Liver (tissue), 9 donors: ENCODE data around the gene ZNF776. TPM values are rescaled to one million over a fixed set of nuclear protein-coding genes. Genes with fewer than 3 reads are reported as not detected.

ENCODE experiments used
- DNase-seq: peaks from one replicate; pipeline ENCODE4 v3.0.0-alpha.2; 2017; ENCODE audit warnings: low spot score
- H3K27ac ChIP-seq, 2 donors: one replicate each; pipeline ENCODE4 v1.7.0; 2013; ENCODE audit warnings: inconsistent platforms in 2 of 2, low read length in 2 of 2, control low read depth in 1 of 2, low read depth in 1 of 2, mild to moderate bottlenecking in 1 of 2
- H3K27me3 ChIP-seq, 4 donors: one replicate each; pipeline versions ENCODE4 v1.6.1 to v1.7.0; 2013; ENCODE audit warnings: low read length in 3 of 4, inconsistent platforms in 1 of 4, mild to moderate bottlenecking in 1 of 4, moderate library complexity in 1 of 4; ENCODE audit not compliant: control insufficient read depth in 4 of 4, insufficient read depth in 4 of 4
- H3K36me3 ChIP-seq, 4 donors: one replicate each; pipeline versions ENCODE4 v1.6.1 to v1.7.0; 2013; ENCODE audit warnings: low read length in 3 of 4, mild to moderate bottlenecking in 3 of 4, low read depth in 1 of 4, moderate library complexity in 1 of 4; ENCODE audit not compliant: control insufficient read depth in 4 of 4, insufficient read depth in 3 of 4
- H3K4me1 ChIP-seq, 4 donors: one replicate each; pipeline versions ENCODE4 v1.6.1 to v1.7.0; 2013; ENCODE audit warnings: low read length in 3 of 4, mild to moderate bottlenecking in 3 of 4, moderate library complexity in 1 of 4; ENCODE audit not compliant: control insufficient read depth in 4 of 4, insufficient read depth in 4 of 4
- H3K4me3 ChIP-seq, 3 donors: one replicate each; pipeline versions ENCODE4 v1.6.1 to v1.7.0; 2013; ENCODE audit warnings: low read length in 3 of 3, control low read depth in 1 of 3, low read depth in 1 of 3, mild to moderate bottlenecking in 1 of 3
- H3K9ac ChIP-seq, 2 donors: one replicate each; pipeline ENCODE4 v1.7.0; 2013; ENCODE audit warnings: low read length in 2 of 2, mild to moderate bottlenecking in 2 of 2, moderate library complexity in 2 of 2, control low read depth in 1 of 2, low read depth in 1 of 2
- H3K9me3 ChIP-seq, 4 donors: one replicate each; pipeline versions ENCODE4 v1.6.1 to v1.7.0; 2013; ENCODE audit warnings: low read length in 3 of 4; ENCODE audit not compliant: control insufficient read depth in 4 of 4
- CTCF ChIP-seq: fragments of 150-350 bp; IDR thresholded peaks from 2 replicates; pipeline ENCODE4 v1.5.1; 2017; ENCODE audit warnings: improper control_type of control experiment, low read depth, low read length; ENCODE audit not compliant: missing input control
- EGR1 ChIP-seq, 2 donors: IDR thresholded peaks; 2 replicates each; pipeline ENCODE4 v1.6.1; 2016 to 2018; ENCODE audit warnings: antibody characterized with exemption in 2 of 2, low read depth in 2 of 2
- FOXA1 ChIP-seq: IDR thresholded peaks from 2 replicates; pipeline ENCODE4 v1.6.1; 2016; ENCODE audit warnings: antibody characterized with exemption
- FOXA2 ChIP-seq: IDR thresholded peaks from 2 replicates; pipeline ENCODE4 v1.6.1; 2016; ENCODE audit warnings: antibody characterized with exemption
- GABPA ChIP-seq, 2 donors: IDR thresholded peaks in 1 of 2; conservative IDR thresholded peaks in 1 of 2; 2 replicates each; pipeline ENCODE4 v1.6.1; 2016; ENCODE audit warnings: antibody characterized with exemption in 2 of 2, mild to moderate bottlenecking in 1 of 2, moderate library complexity in 1 of 2
- HNF4A ChIP-seq, 2 donors: conservative IDR thresholded peaks; 2 replicates each; pipeline ENCODE4 v1.6.1; 2016; ENCODE audit warnings: antibody characterized with exemption in 2 of 2, mild to moderate bottlenecking in 2 of 2
- JUND ChIP-seq, 2 donors: IDR thresholded peaks; 2 replicates each; pipeline ENCODE4 v1.6.1; 2016; ENCODE audit warnings: antibody characterized with exemption in 2 of 2
- NR2F2 ChIP-seq: IDR thresholded peaks from 2 replicates; pipeline ENCODE4 v1.6.1; 2016; ENCODE audit warnings: antibody characterized with exemption
- RAD21 ChIP-seq, 2 donors: IDR thresholded peaks; 2 replicates each; pipeline ENCODE4 v1.6.1; 2016; ENCODE audit warnings: antibody characterized with exemption in 2 of 2, mild to moderate bottlenecking in 2 of 2
- RXRA ChIP-seq, 2 donors: IDR thresholded peaks; 2 replicates each; pipeline ENCODE4 v1.6.1; 2017 to 2018; ENCODE audit warnings: antibody characterized with exemption in 2 of 2, mild to moderate bottlenecking in 1 of 2
- YY1 ChIP-seq: IDR thresholded peaks from 2 replicates; pipeline ENCODE4 v1.6.1; 2016; ENCODE audit warnings: antibody characterized with exemption, mild to moderate bottlenecking
- WGBS: extraction: QIAGEN DNeasy Blood & Tissue Kit; methylation state at CpG from one replicate; pipeline ENCODE4 v1.1.7; 2013; 5-methylcytosine and 5-hydroxymethylcytosine counted together
- polyA plus RNA-seq, 2 donors: library from polyadenylated mRNA; stranded (reverse) in 1 of 2; unstranded in 1 of 2; fragments of 200-250 nt in 1 of 2; fragments of >200 nt in 1 of 2; fragmentation: Nextera tagmentation in 1 of 2; extraction: Ambion mirVana in 1 of 2; gene quantifications; one replicate each; pipeline versions ENCODE4 v1.2.1 to v1.2.3, GENCODE V29; 2013 to 2015
- total RNA-seq, 2 donors: library from RNA; depleted of rRNA; stranded (reverse); fragments of >200 nt; gene quantifications; one replicate each; pipeline ENCODE4 v1.2.3, GENCODE V29; 2014
- TF ChIP-seq, protein P1 (sequence below): IDR thresholded peaks from 2 replicates; pipeline ENCODE4 v1.6.1; 2016; ENCODE audit warnings: antibody characterized with exemption
- TF ChIP-seq, protein P2 (sequence below): IDR thresholded peaks from 2 replicates; pipeline ENCODE4 v1.6.1; 2016; ENCODE audit warnings: antibody characterized with exemption
- donor health status: healthy.
- donor health status: healthy.
- donor health status: healthy.
- donor health status: healthy.
- donor health status: healthy.

The ZNF776 gene
- total and polyA plus RNA-seq, 4 donors = 2.0 to 20.3 (median 6.4) TPM

DNA sequence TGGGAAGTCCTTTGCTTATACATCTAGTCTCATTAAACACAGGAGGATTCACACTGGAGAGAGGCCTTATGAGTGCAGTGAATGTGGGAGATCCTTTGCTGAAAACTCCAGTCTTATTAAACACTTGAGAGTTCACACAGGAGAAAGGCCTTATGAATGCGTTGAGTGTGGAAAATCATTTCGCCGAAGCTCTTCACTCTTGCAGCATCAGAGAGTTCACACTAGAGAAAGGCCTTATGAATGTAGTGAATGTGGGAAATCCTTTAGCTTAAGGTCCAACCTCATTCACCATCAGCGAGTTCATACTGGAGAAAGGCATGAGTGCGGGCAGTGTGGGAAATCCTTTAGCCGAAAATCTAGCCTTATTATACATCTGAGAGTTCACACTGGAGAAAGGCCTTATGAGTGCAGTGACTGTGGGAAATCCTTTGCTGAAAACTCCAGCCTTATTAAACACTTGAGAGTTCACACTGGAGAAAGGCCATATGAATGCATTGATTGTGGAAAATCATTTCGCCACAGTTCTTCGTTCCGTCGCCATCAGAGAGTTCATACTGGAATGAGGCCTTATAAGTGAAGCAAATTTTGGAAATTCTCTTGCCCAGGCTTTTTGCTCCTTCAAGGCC is 32.7 kb downstream of the ZNF776 start:
- TF ChIP-seq NR2F2 (no peak), RAD21 (IDR thresholded peaks at IDR 0.05) (no peak), YY1 (no peak)
- Histone ChIP-seq H3K4me3 (peak overlapping the region in 2 of 3 donors; percentile 49 to 54), H3K27me3 (no peaks in the 10 kb centered on the region), H3K4me1 (no peaks in the 10 kb centered on the region), H3K9me3 (peaks cover 1 to 43% (median 24%) of the 10 kb centered on the region in 4 donors), H3K36me3 (peaks cover 2 to 56% (median 47%) of the 10 kb centered on the region in 4 donors), H3K9ac (no peak overlapping the region), H3K27ac (no peak overlapping the region)
- no peak for DNase-seq
- 99% methylated on average over 10 of the region's 10 CpGs for WGBS

- Histone ChIP-seq H3K9me3 (peaks cover 0 to 23% (median 4%) of the 10 kb centered on the region in 4 donors), H3K9ac (no peak overlapping the region), H3K4me1 (no peaks in the 10 kb centered on the region), H3K27ac (no peak overlapping the region), H3K36me3 (peaks cover 0 to 32% (median 13%) of the 10 kb centered on the region in 4 donors), H3K27me3 (no peaks in the 10 kb centered on the region), H3K4me3 (peak overlapping the region in 2 of 3 donors; percentile 14 to 53)
- DNase-seq = no peak
- 94% methylated on average over 38 of the region's 38 CpGs for WGBS
- TF ChIP-seq EGR1 (IDR thresholded peaks at IDR 0.05; ENCODE audit: low read depth in 2 of 2) = no peak
- TF ChIP-seq RAD21 (IDR thresholded peaks at IDR 0.05) = no peak
- TF ChIP-seq YY1 = no peak
- TF ChIP-seq CTCF = no peak
These were observed 39.7 kb downstream of the ZNF776 start for GRCh38 chr19:57786286-57786685.

DNA sequence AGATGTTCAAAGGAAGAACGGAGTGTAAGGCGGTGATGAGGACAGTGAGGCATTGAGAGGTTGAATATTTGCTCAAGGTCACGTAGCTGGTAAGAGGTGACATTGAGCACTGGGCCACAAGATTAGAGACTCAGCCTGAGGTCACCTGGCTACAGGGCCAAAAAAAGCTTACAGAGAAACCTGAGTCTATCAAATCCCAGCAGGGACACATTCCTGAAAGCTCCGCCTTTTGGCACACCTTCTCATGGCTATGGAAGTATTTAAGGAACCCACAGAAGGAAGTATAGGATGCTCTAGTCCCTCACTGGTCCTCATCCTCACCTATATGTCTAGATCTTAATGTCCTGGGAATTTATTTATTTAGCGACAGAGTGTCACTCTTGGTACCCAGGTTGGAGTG is 40.3 kb downstream of the ZNF776 start:
- 99% methylated on average over 5 of the region's 5 CpGs for WGBS
- peaks cover 0 to 23% (median 2%) of the 10 kb centered on the region in 4 donors for H3K9me3 ChIP-seq

DNA sequence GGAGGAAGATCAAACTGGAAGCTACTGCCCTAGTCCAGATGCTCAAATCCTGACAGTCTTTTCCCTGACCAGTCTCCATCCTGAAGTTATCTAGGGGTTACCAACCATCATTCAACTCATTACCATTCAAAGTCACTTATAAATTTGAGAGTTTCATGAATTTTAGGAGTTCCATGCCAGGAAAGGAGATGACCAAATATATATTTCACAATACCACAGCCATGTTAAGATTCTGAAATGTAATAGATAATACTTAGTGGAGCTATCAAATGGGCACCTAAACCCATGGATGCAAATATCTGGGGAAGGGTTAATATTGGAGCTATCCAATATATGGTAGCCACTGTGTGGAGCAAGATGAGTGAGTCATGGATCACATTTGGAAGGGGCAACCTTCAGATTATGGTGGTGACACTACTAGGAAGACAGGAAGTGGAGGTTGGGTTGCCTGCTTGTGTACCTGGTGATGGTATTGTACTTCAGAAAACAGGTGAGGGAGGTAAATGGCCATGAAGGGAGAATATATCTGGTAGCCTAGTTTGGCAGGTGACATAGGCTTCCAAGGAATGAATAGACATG is 41.6 kb downstream of the ZNF776 start:
- no peak overlapping the region for H3K27ac ChIP-seq
- no peak overlapping the region for H3K4me3 ChIP-seq
- no peaks in the 10 kb centered on the region for H3K4me1 ChIP-seq
- H3K27me3 ChIP-seq = no peaks in the 10 kb centered on the region
- peaks cover 0 to 33% (median 17%) of the 10 kb centered on the region in 4 donors for H3K36me3 ChIP-seq
- TF ChIP-seq HNF4A (conservative IDR thresholded peaks at IDR 0.05) = no peak
- no peak for TF ChIP-seq YY1
- TF ChIP-seq NR2F2 = no peak
- no peak for TF ChIP-seq RXRA (IDR thresholded peaks at IDR 0.05)
- no peak for TF ChIP-seq JUND (IDR thresholded peaks at IDR 0.05)
- TF ChIP-seq, protein P1, sequence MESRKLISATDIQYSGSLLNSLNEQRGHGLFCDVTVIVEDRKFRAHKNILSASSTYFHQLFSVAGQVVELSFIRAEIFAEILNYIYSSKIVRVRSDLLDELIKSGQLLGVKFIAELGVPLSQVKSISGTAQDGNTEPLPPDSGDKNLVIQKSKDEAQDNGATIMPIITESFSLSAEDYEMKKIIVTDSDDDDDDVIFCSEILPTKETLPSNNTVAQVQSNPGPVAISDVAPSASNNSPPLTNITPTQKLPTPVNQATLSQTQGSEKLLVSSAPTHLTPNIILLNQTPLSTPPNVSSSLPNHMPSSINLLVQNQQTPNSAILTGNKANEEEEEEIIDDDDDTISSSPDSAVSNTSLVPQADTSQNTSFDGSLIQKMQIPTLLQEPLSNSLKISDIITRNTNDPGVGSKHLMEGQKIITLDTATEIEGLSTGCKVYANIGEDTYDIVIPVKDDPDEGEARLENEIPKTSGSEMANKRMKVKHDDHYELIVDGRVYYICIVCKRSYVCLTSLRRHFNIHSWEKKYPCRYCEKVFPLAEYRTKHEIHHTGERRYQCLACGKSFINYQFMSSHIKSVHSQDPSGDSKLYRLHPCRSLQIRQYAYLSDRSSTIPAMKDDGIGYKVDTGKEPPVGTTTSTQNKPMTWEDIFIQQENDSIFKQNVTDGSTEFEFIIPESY = no peak
- TF ChIP-seq FOXA2 = no peak
- no peak for TF ChIP-seq RAD21 (IDR thresholded peaks at IDR 0.05)
- TF ChIP-seq GABPA (IDR thresholded peaks at IDR 0.05 in 1 of 2, conservative IDR thresholded peaks at IDR 0.05 in 1 of 2) = no peak
- TF ChIP-seq, protein P2, sequence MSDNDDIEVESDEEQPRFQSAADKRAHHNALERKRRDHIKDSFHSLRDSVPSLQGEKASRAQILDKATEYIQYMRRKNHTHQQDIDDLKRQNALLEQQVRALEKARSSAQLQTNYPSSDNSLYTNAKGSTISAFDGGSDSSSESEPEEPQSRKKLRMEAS = no peak
- TF ChIP-seq FOXA1 = no peak
- H3K9ac ChIP-seq = no peak overlapping the region
- H3K9me3 ChIP-seq = peaks cover 0 to 23% (median 2%) of the 10 kb centered on the region in 4 donors
- no peak for DNase-seq

More for the DNA sequence above, 40.3 kb downstream of the ZNF776 start:
- no peaks in the 10 kb centered on the region for H3K27me3 ChIP-seq
- H3K9ac ChIP-seq = no peak overlapping the region
- no peak overlapping the region for H3K27ac ChIP-seq
- H3K36me3 ChIP-seq = peaks cover 0 to 30% (median 14%) of the 10 kb centered on the region in 4 donors
- TF ChIP-seq RAD21 (IDR thresholded peaks at IDR 0.05) = no peak
- no peak for TF ChIP-seq RXRA (IDR thresholded peaks at IDR 0.05)
- TF ChIP-seq FOXA2 = no peak
- TF ChIP-seq, protein P2 = no peak
- DNase-seq = no peak
- peak overlapping the region in 2 of 3 donors; percentile 28 to 53 for H3K4me3 ChIP-seq
- no peaks in the 10 kb centered on the region for H3K4me1 ChIP-seq
